ENCODE data around the gene MEGF9. TPM values are rescaled to one million over a fixed set of nuclear protein-coding genes. Genes with fewer than 3 reads are reported as not detected.
A peak's percentile ranks its signal among the peaks of the same experiment; 100 is the strongest.
"Not testable (repeated sequence)": the region's sequence is repeated elsewhere in the genome, so short reads cannot be mapped to it uniquely, and the experiment has no call there.

Gene MEGF9
- total RNA-seq, 1 experiment from 2014 or later, result 17.3 TPM

DNA sequence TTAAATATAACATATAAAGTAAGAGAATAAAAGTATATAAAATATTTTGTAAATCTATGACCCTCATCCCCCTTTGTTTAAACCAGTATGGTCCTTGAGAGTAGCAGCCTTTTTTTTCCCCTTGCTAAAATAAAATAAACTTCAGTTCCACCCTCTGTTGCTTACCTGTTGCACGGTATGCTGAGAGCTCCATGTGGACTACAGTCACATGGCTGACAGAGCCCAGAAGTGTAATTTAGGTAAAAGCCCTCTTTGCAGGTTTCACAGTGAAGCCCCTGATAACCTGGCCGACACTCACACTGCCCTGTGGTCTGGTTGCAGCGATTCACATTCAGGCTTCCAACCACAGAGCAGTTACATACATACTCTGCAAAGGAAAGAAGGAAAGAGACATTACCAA lies 55.1 kb downstream of the MEGF9 start:
- no peak for DNase-seq (ENCODE audit: low spot score)

DNA sequence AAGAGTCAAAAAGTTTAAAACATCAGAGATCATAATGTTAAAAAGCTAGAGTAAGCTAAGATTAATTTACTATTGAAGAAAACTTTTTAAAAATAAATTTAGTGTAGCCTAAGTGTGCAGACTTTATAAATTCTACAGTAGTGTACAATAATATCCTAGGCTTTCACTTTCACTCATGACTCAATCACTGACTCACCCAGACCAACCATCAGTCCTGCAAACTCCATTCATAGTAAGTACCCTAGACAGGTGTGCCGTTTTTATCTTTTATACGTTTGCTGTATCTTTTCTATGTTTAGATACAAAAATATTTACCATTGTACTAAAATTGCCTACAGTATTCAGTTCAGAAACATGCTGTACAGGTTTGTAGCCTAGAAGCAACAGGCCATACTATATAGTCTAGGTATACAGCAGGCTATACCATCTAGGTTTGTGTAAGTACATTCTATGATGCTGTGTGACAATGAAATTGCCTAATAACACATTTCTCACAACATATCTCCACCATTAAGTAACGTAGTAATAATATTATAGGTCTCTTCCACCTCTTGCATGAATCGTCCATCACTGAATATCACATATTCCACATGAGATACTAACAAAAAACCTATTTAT lies 59.2 kb downstream of the MEGF9 start:
- peak; percentile 65 for DNase-seq (ENCODE audit: low spot score)

DNA sequence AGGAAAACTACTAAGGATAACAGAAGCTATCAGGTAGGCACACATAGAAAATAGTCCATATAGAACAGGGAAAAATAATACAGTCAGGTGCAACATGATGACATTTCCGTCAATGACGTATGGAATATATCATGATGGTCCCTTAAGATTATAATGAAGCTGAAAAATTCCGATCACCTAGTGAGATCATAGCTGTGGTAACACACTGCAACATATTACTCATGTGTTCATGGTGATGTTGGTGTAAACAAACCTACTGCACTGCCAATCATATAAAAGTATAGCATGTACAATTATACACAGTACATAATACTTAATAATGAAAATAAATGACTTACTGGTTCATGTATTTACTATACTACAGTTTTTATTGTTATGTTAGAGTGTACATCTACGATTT lies 60.0 kb downstream of the MEGF9 start:
- no peak for DNase-seq (ENCODE audit: low spot score)

DNA sequence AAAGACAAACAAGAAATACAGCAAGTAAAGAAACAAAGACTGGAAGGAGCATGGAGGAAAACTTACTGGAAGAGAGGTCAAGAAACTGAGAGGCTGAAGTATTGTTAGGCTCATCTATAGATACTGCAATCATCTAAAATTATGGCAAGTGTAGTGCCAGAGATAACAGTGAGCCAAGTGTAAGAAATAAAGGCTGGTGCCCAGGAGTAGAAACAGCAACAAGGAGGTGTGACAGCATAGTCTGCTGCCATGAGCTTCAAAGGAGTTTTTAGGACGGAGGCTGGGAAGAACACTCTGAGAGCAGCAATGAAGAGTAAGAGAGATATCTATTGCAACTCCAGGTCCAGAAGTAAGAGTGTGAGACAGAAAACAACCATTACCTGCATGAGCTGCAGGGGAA lies 60.5 kb downstream of the MEGF9 start:
- no peak for DNase-seq (ENCODE audit: low spot score)

DNA sequence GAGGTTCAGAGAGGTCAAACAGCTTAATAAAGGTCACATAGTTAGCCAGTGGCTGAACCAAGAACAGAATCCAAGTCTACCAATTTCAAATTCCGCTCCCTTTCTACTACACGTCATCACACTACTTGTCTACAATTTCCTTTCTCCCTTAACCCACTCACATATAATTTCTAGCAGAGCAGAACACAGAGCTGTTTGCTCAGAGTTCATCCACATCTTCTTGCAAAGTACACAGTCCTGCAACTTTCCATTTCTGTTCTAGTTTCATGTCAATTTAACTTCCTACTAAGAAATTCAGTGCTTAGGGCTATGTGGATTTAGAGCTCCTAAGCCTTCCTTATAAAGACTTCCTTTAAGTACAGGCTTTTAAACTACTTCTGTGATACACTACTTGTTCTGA lies 61.3 kb downstream of the MEGF9 start:
- no peak for DNase-seq (ENCODE audit: low spot score)

DNA sequence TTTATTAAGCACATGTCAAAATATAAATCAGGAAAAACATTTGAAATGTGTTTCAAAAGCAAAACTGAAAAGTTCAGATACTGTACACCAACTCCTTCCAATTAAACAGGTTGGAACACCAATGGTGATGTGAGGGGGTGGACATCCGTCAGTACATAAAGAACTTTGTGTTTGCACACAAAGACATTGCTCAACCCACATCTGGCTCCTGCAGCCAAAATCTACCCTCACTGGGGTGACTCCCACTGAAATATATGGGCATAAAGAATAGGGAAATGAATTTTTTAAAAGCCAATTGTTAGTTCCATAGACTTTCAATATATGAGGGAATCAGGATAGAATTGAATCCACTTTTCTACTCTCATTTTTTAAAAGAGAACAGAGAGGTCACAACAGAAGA lies 63.9 kb downstream of the MEGF9 start:
- no peak for DNase-seq (ENCODE audit: low spot score)

DNA sequence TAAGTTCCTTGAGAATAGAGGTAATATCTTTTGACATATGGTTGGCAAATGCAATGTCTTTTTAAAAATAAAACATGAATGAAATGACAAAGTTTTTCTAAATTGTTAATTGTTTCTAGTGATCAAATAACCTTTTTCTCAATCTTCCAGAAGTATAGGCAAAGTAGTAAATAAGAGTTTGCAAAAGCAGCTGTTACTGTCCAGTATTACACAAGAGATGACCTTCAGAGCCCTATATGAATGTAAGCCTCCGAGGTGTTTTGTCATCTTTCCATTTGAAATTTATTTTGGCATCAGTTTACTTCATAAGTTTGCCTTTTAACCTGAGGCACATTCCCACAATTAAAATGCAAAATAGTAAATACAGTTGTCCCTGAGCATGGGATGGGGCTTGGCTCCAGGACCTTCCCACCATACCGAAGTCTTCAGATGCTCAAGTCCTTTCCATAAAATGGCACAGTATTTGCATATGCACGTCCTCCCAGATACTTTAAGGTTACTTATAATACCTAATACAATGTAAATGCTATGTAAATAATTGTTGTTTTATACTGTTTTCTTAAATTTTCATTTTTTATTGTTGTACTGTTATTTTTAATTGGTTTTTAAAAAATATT lies 65.6 kb downstream of the MEGF9 start:
- no peak for DNase-seq (ENCODE audit: low spot score)

DNA sequence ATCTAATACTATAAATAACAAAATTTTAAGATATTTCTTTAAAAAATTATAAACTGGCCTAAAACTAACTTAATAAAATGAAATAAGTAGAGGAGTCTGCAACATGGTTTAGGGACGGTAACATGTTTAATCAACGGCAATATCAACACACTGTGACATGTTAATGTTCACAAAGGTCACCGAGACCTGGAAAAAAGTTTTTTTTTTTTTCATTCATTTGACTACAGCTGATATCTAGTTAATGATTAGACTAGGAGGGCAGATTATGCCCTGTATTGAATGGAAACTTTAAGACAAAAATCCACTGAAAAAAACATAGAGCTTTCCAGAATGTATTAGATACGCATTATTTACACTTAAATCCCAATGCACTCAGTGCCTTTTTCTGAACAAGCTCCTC lies 67.3 kb downstream of the MEGF9 start:
- no peak for DNase-seq (ENCODE audit: low spot score)

DNA sequence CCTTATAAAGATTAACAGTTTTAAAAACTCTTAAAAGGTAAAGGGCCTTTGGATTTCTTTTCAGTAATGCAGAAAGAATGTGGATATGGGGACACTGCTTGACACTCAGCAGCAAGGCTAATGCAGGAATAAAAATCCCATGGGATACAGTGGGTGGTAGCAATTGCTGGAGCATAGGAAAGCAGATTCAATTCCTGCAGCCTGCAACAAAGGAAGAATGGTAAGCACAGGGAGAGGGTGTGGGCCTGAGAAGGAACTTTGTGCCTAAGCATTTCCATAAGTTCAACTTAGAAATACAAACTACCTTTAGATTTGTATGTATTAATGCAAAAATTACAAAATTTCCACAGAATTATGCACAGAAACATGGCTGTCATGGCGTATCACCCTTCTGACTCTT lies 68.5 kb downstream of the MEGF9 start:
- no peak for DNase-seq (ENCODE audit: low spot score)

DNA sequence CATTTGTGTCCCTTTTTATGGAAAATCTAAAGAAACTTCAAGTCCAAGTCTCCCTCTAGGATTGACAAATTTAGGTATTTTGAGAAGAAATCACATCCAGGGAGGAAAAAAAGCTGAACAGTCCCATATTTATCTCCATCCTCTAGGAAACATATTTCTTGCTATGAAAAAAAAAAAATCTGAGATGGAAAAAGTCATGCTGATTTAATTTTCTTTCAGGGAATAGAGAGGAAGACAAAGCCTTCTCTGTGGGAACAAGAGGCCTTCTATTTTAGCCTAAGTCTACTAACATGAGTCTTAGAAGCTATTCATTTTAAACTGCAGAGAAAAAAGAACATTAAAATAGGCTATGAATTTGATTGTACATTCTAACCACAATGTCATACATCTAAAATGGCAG lies 71.2 kb downstream of the MEGF9 start:
- no peak for DNase-seq (ENCODE audit: low spot score)

DNA sequence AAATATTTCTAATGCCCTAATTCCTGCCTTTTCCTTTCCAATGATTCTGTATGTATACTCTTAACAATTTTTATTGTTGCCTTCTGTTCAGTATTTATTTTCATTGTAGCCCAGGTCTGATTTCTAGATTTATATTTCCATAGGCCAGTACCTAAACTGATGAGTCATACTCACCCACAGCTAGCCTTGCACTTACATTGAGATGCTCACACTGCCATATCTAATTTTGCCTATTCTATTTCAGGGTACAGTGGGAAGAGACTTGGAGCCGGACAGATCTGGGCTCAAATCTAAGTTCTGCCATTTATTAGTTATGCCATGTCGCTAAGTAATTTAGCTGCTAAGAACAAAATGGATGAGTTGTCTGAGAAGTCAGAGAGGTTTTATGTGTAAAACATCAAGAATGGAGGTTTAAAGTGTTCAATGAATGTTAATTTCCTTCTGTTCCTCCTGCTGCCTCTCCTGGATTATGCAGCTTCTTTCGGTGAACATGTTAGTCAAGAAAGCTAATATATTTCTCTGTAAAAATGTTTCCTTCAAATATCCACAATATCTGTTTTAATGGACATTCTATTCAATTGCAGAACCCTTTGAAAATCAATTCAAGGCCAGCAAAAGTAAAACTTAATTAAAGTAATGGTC lies 72.0 kb downstream of the MEGF9 start:
- peak; percentile 27 for DNase-seq (ENCODE audit: low spot score)

DNA sequence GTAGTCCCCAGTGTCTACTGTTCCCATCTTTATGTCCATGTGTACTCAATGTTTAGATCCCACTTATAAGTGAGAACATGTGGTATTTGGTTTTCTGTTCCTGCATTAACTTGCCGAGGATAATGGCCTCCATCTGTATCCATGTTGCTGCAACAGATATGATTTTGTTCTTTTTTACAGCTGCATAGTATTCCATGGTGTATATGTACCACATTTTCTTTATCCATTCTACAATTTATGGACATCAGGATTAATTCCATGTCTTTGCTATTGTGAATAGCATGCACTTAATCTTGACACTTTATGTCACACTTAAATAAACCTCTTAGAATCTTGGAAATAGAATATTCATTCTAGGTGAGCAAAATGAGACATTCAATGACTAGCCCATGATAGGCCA lies 73.4 kb downstream of the MEGF9 start:
- DNase-seq (ENCODE audit: low spot score), result not testable (repeated sequence)

DNA sequence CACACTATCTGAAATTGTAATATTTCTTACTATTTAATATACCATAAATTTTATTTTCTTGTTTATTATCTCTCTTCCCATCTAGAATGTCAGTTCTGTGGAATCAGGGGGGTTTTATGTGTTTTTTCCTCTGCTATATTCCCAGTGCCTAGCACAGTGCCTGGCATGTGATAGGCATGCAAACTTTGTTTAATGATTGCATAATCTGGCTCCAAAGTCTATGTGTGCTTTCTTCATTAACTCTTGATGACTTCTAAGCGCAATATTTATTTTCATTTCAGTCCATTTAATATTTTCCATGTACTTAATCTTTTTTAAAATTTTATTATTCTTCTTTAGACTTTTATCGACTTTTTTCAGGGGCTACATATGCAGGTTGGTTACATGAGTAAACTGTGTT lies 73.9 kb downstream of the MEGF9 start:
- no peak for DNase-seq (ENCODE audit: low spot score)

DNA sequence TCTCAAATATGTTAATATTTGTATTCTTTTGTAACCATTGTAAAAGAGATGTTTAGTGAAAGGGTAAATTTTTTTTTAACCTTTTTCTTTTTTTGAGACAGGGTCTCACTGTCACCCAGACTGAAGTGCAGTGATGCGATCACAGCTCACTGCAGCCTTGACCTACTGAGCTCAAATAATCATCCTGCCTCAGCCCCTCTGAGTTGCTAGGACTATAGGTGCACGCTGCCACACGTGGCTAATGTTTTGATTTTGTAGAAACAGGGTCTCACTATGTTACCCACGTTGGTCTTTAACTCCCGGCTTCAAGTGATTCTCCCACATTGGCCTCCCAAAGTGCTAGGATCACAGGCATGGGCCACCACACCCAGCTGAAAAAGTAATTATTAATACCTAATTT lies 76.4 kb downstream of the MEGF9 start:
- no peak for DNase-seq (ENCODE audit: low spot score)

DNA sequence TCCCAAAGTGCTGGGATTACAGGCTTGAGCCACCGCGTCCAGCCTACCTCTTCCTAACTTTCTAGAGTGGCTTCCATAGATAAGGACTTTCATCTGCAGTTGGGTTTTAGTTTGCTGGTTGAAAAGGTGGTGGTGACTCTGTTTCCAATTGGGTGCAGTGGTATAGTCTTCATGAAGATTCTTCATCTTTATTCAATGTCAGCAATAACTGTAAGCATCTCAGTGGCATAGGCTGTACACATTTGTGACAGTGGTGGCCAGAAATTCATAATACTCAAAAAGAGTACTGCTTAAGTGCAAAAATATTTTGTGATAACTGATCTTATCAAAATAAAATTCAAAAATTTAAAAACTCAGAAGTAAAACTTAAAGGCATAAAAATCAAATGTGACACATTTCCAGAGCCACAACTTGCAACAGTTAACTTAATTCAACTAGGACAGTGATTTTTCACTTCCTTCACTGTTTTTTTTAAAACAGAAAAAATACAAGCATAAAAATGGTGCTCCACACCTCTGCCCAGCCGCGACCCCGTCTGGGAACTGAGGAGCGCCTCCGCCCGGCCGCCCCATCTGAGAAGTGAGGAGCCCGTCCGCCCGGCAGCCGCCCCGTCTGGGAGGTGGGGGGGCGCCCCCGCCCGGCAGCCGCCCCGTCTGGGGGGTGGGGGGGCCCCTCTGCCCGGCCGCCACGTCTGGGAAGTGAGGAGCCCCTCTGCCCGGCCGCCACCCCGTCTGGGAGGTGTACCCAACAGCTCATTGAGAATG lies 77.9 kb downstream of the MEGF9 start:
- DNase-seq (ENCODE audit: low spot score), result no peak

DNA sequence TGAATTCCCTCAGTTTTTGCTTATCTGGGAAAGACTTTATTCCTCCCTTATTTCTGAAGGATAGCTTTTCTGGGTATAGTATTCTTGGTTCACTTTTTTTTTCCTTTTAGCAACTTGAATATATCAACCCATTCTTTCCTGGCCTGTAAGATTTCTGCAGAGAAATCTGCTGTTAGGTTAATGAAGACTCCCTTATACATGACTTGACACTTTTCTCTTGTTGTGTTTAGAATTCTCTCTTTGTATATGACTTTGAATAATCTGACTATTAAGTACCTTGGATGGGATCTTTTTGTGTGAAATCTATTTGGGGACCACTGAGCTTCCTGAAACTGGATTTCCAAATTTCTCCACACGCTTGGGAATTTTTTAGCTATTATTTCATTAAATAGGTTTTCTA lies 79.3 kb downstream of the MEGF9 start:
- no peak for DNase-seq (ENCODE audit: low spot score)

DNA sequence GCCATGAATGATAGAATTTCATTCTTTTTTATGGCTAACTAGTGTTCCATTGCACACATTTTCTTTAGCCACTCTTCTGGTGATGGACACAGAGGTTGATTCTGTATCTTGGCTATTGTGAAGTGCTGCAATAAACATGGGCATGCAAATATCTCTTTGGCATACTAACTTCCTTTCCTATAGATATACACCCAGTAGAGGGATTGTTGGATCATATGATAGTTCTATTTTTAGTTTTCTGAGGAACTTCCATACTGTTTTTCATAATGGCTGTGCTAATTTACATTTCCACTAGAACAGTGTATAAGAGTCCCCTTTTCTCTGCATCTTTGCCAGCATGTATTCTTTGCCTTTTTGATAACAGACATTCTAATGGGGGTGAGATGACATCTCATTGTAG lies 83.9 kb downstream of the MEGF9 start:
- no peak for DNase-seq (ENCODE audit: low spot score)

DNA sequence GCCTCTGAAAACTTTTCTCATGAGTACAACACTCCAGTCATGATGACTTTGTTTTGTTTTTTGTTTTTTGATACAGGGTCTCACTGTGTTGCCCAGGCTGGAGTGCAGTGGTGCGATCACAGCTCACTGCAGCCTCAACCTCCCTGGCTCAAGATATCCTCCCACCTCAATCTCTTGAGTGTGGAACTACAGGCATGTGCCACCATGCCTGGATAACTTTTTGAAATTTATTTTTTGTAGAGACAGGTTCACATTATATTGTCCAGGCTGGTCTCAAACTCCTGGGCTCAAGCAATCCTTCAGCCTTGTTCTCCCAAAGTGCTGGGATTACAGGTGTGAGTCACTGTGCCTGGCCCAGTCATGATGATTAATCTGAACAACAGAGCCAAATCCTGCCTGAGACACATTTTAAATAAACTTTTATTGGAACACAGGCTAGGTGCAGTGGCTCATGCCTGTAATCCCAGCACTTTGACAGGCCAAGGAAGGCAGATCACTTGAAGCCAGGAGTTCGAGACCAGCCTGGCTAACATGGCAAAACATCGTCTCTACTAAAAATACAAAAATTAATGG lies 85.3 kb downstream of the MEGF9 start:
- DNase-seq (ENCODE audit: low spot score), result peak; percentile 63

DNA sequence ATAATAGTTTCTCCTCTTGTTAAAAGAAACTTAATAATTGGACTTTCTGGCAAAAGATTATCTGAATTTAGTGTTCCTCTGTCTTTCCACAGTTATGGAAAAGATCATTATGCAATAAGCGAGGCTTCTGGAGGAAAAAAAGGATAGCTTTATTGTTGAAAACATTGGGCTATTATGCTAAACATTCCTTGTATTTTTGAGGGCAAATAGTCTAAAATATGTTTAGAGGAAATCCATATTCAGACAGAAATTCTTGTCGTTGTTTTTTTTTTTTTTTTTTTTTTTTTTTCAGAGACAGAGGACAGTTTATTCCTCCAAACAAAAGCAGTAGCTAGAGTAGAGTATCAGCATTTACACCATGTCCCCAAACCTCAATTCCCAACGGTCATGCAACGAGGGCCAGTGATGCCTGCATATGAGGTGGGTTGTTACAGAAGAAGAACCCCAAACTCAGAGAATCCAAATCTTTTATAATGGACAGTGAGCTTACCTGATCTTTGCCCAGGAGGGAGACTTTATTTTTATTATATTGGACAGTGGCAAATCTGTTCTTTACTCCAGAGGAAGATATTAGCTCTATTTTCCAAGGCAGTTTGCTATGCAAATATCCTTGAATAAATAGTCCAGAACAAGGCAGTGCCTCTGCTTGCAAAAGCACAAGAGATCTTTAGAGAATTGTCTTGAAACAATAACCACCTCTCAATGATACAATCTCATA lies 85.9 kb downstream of the MEGF9 start:
- no peak for DNase-seq (ENCODE audit: low spot score)

DNA sequence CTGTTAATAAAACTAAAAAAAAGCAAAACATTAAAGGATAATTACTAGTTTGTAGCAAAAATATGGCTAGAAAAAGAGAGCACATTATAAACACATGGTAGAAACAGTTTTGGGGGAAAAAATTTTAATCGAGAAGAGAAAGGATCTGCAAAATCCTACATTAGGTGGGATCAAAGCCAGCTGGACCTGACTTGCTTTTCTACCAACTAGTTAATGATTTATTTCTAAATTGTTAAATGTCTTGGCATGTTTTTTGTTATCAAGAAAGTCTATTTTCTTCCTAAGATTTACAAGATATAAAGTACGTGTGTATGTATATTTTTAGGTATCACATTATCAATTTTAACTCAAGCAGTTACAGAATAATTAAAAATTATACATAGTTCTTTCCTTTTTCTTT lies 87.2 kb downstream of the MEGF9 start:
- no peak for DNase-seq (ENCODE audit: low spot score)

DNA sequence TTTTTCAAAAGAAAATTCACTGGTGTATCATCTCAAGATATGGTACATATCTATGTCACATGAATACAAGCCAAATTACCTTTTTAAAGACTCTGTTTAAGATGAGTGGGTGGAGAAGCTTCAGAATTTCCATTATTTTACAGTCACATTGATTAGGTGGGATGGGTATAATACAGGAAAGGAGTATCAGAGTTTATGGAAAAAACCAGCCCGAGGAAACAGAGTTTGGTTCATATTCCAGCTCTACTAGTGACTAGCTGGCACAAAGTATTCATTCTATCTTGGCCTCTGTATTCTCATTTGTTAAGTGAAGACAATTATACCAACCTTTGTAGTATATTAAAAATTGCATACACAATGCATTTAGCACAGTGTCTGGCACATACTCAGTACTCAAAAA lies 87.8 kb downstream of the MEGF9 start:
- no peak for DNase-seq (ENCODE audit: low spot score)

DNA sequence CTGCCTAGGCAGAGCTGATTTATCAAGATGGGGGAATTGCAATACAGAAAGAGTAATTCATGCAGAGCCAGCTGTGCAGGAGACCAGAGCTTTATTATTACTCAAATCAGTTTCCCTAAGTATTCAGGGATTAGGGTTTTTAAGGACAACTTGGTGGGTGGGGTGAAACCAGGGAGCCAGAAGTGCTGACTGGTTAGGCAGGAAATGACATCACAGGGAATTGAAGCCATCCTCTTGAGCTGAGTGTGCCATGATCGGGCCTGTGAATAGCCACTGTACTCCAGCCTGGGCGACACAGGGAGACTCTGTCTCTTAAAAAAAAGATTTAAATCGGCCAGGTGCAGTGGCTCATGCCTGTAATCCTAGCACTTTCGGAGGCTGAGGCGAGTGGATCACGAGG lies 89.0 kb downstream of the MEGF9 start:
- DNase-seq (ENCODE audit: low spot score), result peak; percentile 51
